ENCODE results near the gene IGF2BP1. TPM values are rescaled to one million over a fixed set of nuclear protein-coding genes. Genes with fewer than 3 reads are reported as not detected.

Gene IGF2BP1
- total RNA-seq, 4 donors from 2014 or later = not detected

- no peak overlapping the region for H3K4me3 ChIP-seq (ENCODE audit: low read depth, poor library complexity, severe bottlenecking)
- TF ChIP-seq, protein P1, sequence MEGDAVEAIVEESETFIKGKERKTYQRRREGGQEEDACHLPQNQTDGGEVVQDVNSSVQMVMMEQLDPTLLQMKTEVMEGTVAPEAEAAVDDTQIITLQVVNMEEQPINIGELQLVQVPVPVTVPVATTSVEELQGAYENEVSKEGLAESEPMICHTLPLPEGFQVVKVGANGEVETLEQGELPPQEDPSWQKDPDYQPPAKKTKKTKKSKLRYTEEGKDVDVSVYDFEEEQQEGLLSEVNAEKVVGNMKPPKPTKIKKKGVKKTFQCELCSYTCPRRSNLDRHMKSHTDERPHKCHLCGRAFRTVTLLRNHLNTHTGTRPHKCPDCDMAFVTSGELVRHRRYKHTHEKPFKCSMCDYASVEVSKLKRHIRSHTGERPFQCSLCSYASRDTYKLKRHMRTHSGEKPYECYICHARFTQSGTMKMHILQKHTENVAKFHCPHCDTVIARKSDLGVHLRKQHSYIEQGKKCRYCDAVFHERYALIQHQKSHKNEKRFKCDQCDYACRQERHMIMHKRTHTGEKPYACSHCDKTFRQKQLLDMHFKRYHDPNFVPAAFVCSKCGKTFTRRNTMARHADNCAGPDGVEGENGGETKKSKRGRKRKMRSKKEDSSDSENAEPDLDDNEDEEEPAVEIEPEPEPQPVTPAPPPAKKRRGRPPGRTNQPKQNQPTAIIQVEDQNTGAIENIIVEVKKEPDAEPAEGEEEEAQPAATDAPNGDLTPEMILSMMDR (IDR thresholded peaks at IDR 0.05) = no peak
- no peak for TF ChIP-seq POLR2A (IDR thresholded peaks at IDR 0.05)
- peak in 1 of 2 donors; percentile 56 for DNase-seq (ENCODE audit: low spot score in 2 of 2)
- intact Hi-C loops (cut with DNase I; ENCODE audit: low total_unique reads) = no loop called here
- WGBS, 2 donors = 89 to 91% methylated on average over 1 of the region's 1 CpG
Measured at GRCh38 chr17:49018748-49019147, 21.6 kb downstream of the IGF2BP1 start.

DNA sequence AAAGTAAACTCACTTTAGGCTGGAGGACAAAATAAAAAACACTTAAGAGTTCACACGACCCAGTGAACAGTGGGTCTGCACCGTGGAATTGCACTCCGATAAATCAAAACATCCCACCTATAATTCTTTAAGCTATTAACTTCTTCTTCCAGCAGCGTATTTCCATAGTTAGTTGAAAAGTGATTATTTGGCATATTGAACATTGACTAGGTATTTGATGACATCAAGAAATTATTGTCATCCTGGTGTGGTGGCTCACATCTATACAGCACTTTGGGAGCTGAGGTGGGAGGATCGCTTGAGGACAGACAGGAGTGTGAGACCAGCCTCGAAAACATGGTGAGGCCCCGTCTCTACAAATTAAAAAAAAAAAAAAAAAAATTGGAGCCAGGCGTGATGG is 23.4 kb downstream of the IGF2BP1 start:
- intact Hi-C loops (cut with DNase I; ENCODE audit: low total_unique reads) = no loop called here
- H3K4me3 ChIP-seq (ENCODE audit: low read depth, poor library complexity, severe bottlenecking) = no peak overlapping the region
- TF ChIP-seq POLR2A (IDR thresholded peaks at IDR 0.05) = no peak
- TF ChIP-seq, protein P1 (IDR thresholded peaks at IDR 0.05) = no peak
- 79 to 80% methylated on average over 8 of the region's 8 CpGs for WGBS, 2 donors
- peak in 1 of 2 donors; percentile 23 for DNase-seq (ENCODE audit: low spot score in 2 of 2)

- TF ChIP-seq, protein P1 (IDR thresholded peaks at IDR 0.05) = no peak
- TF ChIP-seq POLR2A (IDR thresholded peaks at IDR 0.05) = no peak
- DNase-seq (ENCODE audit: low spot score in 2 of 2) = peak in 1 of 2 donors; percentile 61
- WGBS, 2 donors = 44 to 53% methylated on average over 5 of the region's 5 CpGs
- intact Hi-C loops (cut with DNase I; ENCODE audit: low total_unique reads) = no loop called here
- H3K4me3 ChIP-seq (ENCODE audit: low read depth, poor library complexity, severe bottlenecking) = no peak overlapping the region
Measured at GRCh38 chr17:49021095-49021767, 24.0 kb downstream of the IGF2BP1 start.

DNA sequence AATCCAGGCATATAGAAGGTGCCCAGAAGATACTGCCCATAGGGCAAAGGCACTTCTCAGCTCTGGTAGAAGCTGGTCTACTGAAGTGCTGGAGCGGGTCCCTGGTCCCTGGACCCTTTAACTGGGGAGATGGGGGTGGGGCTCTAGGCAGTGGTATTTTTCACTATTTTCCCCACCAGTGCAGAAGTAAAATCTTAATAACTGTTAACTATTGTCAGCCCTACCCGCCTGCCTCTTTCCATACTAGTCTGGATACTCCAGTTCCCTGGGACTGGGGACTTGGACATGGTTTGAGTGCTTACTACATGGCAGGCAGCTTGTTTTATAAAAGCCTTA is 24.6 kb downstream of the IGF2BP1 start:
- peak in 1 of 2 donors; percentile 36 for DNase-seq (ENCODE audit: low spot score in 2 of 2)
- 87 to 96% methylated on average over 2 of the region's 2 CpGs for WGBS, 2 donors
- H3K4me3 ChIP-seq (ENCODE audit: low read depth, poor library complexity, severe bottlenecking) = no peak overlapping the region
- no peak for TF ChIP-seq POLR2A (IDR thresholded peaks at IDR 0.05)
- TF ChIP-seq, protein P1 (IDR thresholded peaks at IDR 0.05) = no peak
- intact Hi-C loops (cut with DNase I; ENCODE audit: low total_unique reads) = no loop called here

- TF ChIP-seq, protein P1 (IDR thresholded peaks at IDR 0.05) = no peak
- TF ChIP-seq POLR2A (IDR thresholded peaks at IDR 0.05) = no peak
- DNase-seq (ENCODE audit: low spot score in 2 of 2) = peak in 1 of 2 donors; percentile 68
- intact Hi-C loops (cut with DNase I; ENCODE audit: low total_unique reads) = no loop called here
- WGBS, 2 donors = 61 to 63% methylated on average over 6 of the region's 6 CpGs
- no peak overlapping the region for H3K4me3 ChIP-seq (ENCODE audit: low read depth, poor library complexity, severe bottlenecking)
Measured at GRCh38 chr17:49022391-49022941, 25.3 kb downstream of the IGF2BP1 start.
